ENCODE measurements around the gene RPAIN.

The RPAIN gene

DNA sequence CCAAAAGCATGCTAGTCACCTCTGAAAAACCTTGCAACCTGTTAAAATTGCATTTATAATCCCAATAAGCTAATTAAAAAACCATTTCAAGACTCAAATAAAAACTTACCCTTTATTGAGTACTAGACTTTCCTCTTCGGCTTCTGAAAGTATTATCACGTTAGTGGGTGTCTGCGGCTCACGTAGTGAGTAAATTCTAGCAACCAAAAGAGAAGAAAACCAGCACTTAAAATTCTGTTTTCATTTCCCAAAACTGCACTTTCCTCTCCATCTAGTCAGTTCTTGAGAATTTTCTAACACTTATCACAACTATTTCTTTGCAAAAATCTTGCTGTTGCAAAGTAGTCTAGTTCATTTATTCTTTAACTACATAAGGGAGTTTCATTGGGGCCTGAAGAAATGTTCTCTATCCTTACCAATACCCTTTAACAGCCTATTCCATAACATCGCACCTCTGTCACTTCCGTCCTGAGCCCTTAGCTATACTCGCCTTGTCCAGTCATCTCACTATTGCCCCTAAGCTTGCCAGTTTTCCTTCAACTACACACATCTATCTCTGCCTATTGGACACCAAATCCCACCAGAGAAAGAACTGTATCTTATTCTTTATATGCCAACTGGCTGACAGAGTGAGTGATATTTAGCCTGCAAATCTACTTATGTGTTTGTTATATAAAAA, 9.2 kb upstream of the RPAIN start:
- ChIA-PET CTCF (no interaction called here), POLR2A (no interaction called here)

More for the DNA sequence above, 9.2 kb upstream of the RPAIN start:
- H3K36me3 ChIP-seq (ENCODE audit: control insufficient read depth in 2 of 2, insufficient read depth in 1 of 2, low read length in 2 of 2) = peaks cover 88 to 92% of the 10 kb centered on the region in 2 experiments
- TF ChIP-seq ZNF2 (tag by site-specific recombination; IDR thresholded peaks at IDR 0.05) (no peak), ZNF132 (tag by site-specific recombination; IDR thresholded peaks at IDR 0.05; ENCODE audit: borderline replicate concordance) (no peak), MYNN (tag by site-specific recombination; IDR thresholded peaks at IDR 0.05; ENCODE audit: borderline replicate concordance) (no peak), ZNF350 (tag by site-specific recombination; IDR thresholded peaks at IDR 0.05) (no peak), ZNF558 (tag by site-specific recombination; IDR thresholded peaks at IDR 0.05) (no peak), ZSCAN30 (tag by site-specific recombination; IDR thresholded peaks at IDR 0.05) (no peak), ZNF521 (tag by site-specific recombination; IDR thresholded peaks at IDR 0.05) (no peak)
- TF ChIP-seq, protein P1, sequence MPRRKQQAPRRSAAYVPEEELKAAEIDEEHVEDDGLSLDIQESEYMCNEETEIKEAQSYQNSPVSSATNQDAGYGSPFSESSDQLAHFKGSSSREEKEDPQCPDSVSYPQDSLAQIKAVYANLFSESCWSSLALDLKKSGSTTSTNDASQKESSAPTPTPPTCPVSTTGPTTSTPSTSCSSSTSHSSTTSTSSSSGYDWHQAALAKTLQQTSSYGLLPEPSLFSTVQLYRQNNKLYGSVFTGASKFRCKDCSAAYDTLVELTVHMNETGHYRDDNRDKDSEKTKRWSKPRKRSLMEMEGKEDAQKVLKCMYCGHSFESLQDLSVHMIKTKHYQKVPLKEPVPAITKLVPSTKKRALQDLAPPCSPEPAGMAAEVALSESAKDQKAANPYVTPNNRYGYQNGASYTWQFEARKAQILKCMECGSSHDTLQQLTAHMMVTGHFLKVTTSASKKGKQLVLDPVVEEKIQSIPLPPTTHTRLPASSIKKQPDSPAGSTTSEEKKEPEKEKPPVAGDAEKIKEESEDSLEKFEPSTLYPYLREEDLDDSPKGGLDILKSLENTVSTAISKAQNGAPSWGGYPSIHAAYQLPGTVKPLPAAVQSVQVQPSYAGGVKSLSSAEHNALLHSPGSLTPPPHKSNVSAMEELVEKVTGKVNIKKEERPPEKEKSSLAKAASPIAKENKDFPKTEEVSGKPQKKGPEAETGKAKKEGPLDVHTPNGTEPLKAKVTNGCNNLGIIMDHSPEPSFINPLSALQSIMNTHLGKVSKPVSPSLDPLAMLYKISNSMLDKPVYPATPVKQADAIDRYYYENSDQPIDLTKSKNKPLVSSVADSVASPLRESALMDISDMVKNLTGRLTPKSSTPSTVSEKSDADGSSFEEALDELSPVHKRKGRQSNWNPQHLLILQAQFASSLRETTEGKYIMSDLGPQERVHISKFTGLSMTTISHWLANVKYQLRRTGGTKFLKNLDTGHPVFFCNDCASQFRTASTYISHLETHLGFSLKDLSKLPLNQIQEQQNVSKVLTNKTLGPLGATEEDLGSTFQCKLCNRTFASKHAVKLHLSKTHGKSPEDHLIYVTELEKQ (tag by site-specific recombination; IDR thresholded peaks at IDR 0.05; ENCODE audit: borderline replicate concordance) = no peak
- TF ChIP-seq, protein P2, sequence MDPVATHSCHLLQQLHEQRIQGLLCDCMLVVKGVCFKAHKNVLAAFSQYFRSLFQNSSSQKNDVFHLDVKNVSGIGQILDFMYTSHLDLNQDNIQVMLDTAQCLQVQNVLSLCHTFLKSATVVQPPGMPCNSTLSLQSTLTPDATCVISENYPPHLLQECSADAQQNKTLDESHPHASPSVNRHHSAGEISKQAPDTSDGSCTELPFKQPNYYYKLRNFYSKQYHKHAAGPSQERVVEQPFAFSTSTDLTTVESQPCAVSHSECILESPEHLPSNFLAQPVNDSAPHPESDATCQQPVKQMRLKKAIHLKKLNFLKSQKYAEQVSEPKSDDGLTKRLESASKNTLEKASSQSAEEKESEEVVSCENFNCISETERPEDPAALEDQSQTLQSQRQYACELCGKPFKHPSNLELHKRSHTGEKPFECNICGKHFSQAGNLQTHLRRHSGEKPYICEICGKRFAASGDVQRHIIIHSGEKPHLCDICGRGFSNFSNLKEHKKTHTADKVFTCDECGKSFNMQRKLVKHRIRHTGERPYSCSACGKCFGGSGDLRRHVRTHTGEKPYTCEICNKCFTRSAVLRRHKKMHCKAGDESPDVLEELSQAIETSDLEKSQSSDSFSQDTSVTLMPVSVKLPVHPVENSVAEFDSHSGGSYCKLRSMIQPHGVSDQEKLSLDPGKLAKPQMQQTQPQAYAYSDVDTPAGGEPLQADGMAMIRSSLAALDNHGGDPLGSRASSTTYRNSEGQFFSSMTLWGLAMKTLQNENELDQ (tag by site-specific recombination; IDR thresholded peaks at IDR 0.05; ENCODE audit: low read depth) = no peak
- TF ChIP-seq, protein P3, sequence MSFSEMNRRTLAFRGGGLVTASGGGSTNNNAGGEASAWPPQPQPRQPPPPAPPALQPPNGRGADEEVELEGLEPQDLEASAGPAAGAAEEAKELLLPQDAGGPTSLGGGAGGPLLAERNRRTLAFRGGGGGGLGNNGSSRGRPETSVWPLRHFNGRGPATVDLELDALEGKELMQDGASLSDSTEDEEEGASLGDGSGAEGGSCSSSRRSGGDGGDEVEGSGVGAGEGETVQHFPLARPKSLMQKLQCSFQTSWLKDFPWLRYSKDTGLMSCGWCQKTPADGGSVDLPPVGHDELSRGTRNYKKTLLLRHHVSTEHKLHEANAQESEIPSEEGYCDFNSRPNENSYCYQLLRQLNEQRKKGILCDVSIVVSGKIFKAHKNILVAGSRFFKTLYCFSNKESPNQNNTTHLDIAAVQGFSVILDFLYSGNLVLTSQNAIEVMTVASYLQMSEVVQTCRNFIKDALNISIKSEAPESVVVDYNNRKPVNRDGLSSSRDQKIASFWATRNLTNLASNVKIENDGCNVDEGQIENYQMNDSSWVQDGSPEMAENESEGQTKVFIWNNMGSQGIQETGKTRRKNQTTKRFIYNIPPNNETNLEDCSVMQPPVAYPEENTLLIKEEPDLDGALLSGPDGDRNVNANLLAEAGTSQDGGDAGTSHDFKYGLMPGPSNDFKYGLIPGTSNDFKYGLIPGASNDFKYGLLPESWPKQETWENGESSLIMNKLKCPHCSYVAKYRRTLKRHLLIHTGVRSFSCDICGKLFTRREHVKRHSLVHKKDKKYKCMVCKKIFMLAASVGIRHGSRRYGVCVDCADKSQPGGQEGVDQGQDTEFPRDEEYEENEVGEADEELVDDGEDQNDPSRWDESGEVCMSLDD (tag by site-specific recombination; IDR thresholded peaks at IDR 0.05) = no peak
- TF ChIP-seq, protein P4, sequence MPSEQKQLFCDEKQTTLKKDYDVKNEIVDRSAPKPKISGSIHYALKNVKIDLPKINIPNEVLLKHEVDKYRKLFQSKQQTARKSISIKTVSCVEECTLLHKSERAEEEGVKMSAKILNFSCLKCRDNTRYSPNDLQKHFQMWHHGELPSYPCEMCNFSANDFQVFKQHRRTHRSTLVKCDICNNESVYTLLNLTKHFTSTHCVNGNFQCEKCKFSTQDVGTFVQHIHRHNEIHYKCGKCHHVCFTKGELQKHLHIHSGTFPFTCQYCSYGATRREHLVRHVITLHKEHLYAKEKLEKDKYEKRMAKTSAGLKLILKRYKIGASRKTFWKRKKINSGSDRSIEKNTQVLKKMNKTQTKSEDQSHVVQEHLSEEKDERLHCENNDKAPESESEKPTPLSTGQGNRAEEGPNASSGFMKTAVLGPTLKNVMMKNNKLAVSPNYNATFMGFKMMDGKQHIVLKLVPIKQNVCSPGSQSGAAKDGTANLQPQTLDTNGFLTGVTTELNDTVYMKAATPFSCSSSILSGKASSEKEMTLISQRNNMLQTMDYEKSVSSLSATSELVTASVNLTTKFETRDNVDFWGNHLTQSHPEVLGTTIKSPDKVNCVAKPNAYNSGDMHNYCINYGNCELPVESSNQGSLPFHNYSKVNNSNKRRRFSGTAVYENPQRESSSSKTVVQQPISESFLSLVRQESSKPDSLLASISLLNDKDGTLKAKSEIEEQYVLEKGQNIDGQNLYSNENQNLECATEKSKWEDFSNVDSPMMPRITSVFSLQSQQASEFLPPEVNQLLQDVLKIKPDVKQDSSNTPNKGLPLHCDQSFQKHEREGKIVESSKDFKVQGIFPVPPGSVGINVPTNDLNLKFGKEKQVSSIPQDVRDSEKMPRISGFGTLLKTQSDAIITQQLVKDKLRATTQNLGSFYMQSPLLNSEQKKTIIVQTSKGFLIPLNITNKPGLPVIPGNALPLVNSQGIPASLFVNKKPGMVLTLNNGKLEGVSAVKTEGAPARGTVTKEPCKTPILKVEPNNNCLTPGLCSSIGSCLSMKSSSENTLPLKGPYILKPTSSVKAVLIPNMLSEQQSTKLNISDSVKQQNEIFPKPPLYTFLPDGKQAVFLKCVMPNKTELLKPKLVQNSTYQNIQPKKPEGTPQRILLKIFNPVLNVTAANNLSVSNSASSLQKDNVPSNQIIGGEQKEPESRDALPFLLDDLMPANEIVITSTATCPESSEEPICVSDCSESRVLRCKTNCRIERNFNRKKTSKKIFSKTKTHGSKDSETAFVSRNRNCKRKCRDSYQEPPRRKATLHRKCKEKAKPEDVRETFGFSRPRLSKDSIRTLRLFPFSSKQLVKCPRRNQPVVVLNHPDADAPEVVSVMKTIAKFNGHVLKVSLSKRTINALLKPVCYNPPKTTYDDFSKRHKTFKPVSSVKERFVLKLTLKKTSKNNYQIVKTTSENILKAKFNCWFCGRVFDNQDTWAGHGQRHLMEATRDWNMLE (tag by site-specific recombination; conservative IDR thresholded peaks at IDR 0.05; ENCODE audit: low read depth) = no peak
- TF ChIP-seq, protein P5, sequence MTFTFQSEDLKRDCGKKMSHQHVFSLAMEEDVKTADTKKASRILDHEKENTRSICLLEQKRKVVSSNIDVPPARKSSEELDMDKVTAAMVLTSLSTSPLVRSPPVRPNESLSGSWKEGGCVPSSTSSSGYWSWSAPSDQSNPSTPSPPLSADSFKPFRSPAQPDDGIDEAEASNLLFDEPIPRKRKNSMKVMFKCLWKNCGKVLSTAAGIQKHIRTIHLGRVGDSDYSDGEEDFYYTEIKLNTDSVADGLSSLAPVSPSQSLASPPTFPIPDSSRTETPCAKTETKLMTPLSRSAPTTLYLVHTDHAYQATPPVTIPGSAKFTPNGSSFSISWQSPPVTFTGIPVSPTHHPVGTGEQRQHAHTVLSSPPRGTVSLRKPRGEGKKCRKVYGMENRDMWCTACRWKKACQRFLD (tag by site-specific recombination; IDR thresholded peaks at IDR 0.05) = no peak
- H3K4me3 ChIP-seq (ENCODE audit: low read depth, low read length) = no peak overlapping the region
- H3K9me3 ChIP-seq (ENCODE audit: control insufficient read depth, insufficient read depth, low read depth, low read length) = no peaks in the 10 kb centered on the region
- no peak overlapping the region for H3K27ac ChIP-seq (ENCODE audit: extremely low read depth, low read depth, low read length)
- H3K4me1 ChIP-seq (ENCODE audit: control insufficient read depth, insufficient read depth, low read length) = no peaks in the 10 kb centered on the region

All from HEK293 (cell line).